Putamen (tissue), 1 donor: Measurements from ENCODE around the gene FCRL6.

ENCODE experiments used
- DNase-seq: peaks from one replicate; pipeline ENCODE4 v3.0.0-alpha.2; 2016; ENCODE audit warnings: low spot score

FCRL6 gene

GRCh38 chr1:159862557-159862956 is 60.4 kb downstream of the FCRL6 start, which contains the start of gene VSIG8:
Gene VSIG8, minus strand, starts transcription at chr1:159862657. Its CDS starts 136 bp downstream, at chr1:159862521.
- DNase-seq: no peak

- DNase-seq: no peak
These were observed 62.1 kb downstream of the FCRL6 start for GRCh38 chr1:159864262-159864661.
